Sigmoid colon (tissue), 7 donors: Measurements from ENCODE around the gene GUSB. TPM values are rescaled to one million over a fixed set of nuclear protein-coding genes. Genes with fewer than 3 reads are reported as not detected.

Experiments
- DNase-seq: peaks from one replicate; pipeline ENCODE4 v3.0.0-alpha.2; 2019
- H3K27ac ChIP-seq, 4 donors: fragments of 200-600 bp; sonication (generic); one replicate each; pipeline ENCODE4 v1.5.1; 2016 to 2019; ENCODE audit warnings: mild to moderate bottlenecking in 1 of 4
- H3K27me3 ChIP-seq, 3 donors: fragments of 200-600 bp; sonication (generic); one replicate each; pipeline ENCODE4 v1.5.1; 2019; ENCODE audit warnings: mild to moderate bottlenecking in 1 of 3
- H3K36me3 ChIP-seq, 4 donors: fragments of 200-600 bp; sonication (generic); one replicate each; pipeline ENCODE4 v1.5.1; 2016 to 2019
- H3K4me1 ChIP-seq, 4 donors: fragments of 200-600 bp; sonication (generic); one replicate each; pipeline ENCODE4 v1.5.1; 2017 to 2019
- H3K4me3 ChIP-seq, 4 donors: fragments of 200-600 bp; sonication (generic); one replicate each; pipeline ENCODE4 v1.5.1; 2017 to 2019; ENCODE audit warnings: mild to moderate bottlenecking in 2 of 4, moderate library complexity in 1 of 4
- H3K9me3 ChIP-seq, 4 donors: fragments of 200-600 bp in 3 of 4; sonication (generic) in 3 of 4; one replicate each; pipeline versions ENCODE4 v1.5.1 to v1.6.1; 2013 to 2019
- EP300 ChIP-seq, 4 donors: sonication (generic); formaldehyde crosslinking; IDR thresholded peaks; one replicate each; pipeline ENCODE4 v1.6.1; 2017; ENCODE audit warnings: antibody characterized with exemption in 4 of 4
- POLR2A ChIP-seq, 2 donors: fragments of 450-650 bp; IDR thresholded peaks; one replicate each; pipeline ENCODE4 v1.6.1; 2016; ENCODE audit warnings: antibody characterized with exemption in 2 of 2, mild to moderate bottlenecking in 2 of 2, moderate library complexity in 2 of 2
- POLR2AphosphoS5 ChIP-seq, 4 donors: sonication (generic); formaldehyde crosslinking; IDR thresholded peaks; one replicate each; pipeline ENCODE4 v1.6.1; 2017; ENCODE audit warnings: antibody characterized with exemption in 4 of 4
- WGBS, 2 donors: extraction: QIAGEN DNeasy Blood & Tissue Kit; methylation state at CpG; one replicate each; pipeline ENCODE4 v1.1.7; 2013; 5-methylcytosine and 5-hydroxymethylcytosine counted together
- intact Hi-C: fragments of 100-400 bp; cut with DNase I; formaldehyde crosslinking; loops from one replicate; pipeline ENCODE4 v1.15.1; 2023
- polyA plus RNA-seq, 3 donors: library from polyadenylated mRNA; stranded (reverse); fragments of 200-250 nt; gene quantifications; one replicate each; pipeline ENCODE4 v1.2.3, GENCODE V29; 2013
- small RNA-seq, 3 donors: library from RNA; depleted of rRNA; stranded (forward); fragments of <200 nt; gene quantifications; one replicate each; pipeline ENCODE3, GENCODE V24; 2016
- total RNA-seq, 4 donors: library from RNA; depleted of rRNA; stranded (reverse); fragments of >200 nt; gene quantifications; one replicate each; pipeline ENCODE4 v1.1.0, GENCODE V29; 2016
- TF ChIP-seq, protein P1 (sequence below), 4 experiments: fragments of 450-650 bp in 3 of 4; fragments of 200-600 bp in 1 of 4; IDR thresholded peaks; one replicate each; pipeline ENCODE4 v1.5.1; 2016 to 2019; ENCODE audit warnings: antibody characterized with exemption in 4 of 4, mild to moderate bottlenecking in 3 of 4, moderate library complexity in 2 of 4
- donor health status: healthy with polysubstance abuse.
- donor health status: Bipolar disorder and iron deficiency.
- donor health status: healthy.

GUSB gene
- total and polyA plus RNA-seq, 7 donors: 17.2 to 59.5 (median 25.2) TPM

DNA sequence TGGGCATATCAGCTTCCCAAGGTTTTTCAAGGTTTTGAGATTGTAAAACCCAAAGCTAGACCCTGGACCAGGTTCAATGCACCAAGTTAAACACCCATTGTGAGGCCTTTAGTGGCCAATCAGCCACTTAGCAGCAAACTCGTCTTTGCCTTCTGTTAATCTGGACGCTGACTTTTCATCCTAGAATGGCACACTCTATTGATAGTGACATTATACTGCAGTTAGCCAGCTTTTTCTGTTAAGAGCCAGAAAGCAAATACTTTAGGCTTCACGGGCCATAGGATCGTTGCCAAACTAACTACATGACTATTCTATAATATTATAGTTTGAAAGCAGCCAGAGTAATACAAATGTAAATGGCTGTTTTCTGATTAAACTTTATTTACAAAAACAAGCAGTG is 57.8 kb downstream of the GUSB start:
- WGBS, 2 donors: 90 to 91% methylated on average over 4 of the region's 4 CpGs
- H3K27ac ChIP-seq: no peak overlapping the region

DNA sequence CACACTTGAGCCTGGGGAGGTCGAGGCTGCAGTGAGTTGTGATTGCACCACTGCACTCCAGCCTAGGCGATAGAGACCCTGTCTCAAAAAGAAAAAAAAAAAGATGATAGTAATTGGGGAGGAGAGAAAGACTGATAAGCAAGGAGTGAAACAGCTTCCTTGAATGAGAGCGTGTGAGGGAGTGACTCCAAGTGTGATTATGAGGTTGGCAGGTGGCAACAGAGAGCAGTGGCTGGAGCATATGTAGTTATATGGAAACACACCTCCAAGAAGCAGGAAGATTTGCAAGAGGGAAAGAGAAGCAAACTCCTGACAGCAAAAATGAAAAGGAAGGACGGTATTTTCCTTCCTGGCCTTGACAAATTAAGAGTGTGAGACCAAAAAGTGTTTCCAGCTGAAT is 58.7 kb downstream of the GUSB start:
- TF ChIP-seq, protein P1, sequence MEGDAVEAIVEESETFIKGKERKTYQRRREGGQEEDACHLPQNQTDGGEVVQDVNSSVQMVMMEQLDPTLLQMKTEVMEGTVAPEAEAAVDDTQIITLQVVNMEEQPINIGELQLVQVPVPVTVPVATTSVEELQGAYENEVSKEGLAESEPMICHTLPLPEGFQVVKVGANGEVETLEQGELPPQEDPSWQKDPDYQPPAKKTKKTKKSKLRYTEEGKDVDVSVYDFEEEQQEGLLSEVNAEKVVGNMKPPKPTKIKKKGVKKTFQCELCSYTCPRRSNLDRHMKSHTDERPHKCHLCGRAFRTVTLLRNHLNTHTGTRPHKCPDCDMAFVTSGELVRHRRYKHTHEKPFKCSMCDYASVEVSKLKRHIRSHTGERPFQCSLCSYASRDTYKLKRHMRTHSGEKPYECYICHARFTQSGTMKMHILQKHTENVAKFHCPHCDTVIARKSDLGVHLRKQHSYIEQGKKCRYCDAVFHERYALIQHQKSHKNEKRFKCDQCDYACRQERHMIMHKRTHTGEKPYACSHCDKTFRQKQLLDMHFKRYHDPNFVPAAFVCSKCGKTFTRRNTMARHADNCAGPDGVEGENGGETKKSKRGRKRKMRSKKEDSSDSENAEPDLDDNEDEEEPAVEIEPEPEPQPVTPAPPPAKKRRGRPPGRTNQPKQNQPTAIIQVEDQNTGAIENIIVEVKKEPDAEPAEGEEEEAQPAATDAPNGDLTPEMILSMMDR (IDR thresholded peaks at IDR 0.05): no peak
- no peak for TF ChIP-seq POLR2AphosphoS5 (IDR thresholded peaks at IDR 0.05)
- no peak for TF ChIP-seq POLR2A (IDR thresholded peaks at IDR 0.05)
- TF ChIP-seq EP300 (IDR thresholded peaks at IDR 0.05): no peak
- Histone ChIP-seq H3K27ac (no peak overlapping the region), H3K27me3 (no peaks in the 10 kb centered on the region), H3K4me3 (no peak overlapping the region), H3K4me1 (no peaks in the 10 kb centered on the region), H3K36me3 (no peaks in the 10 kb centered on the region), H3K9me3 (no peaks in the 10 kb centered on the region)
- DNase-seq: no peak
- intact Hi-C loops: no loop called here
- WGBS, 2 donors: 44 to 79% methylated on average over 4 of the region's 4 CpGs

More for the DNA sequence above, 57.8 kb downstream of the GUSB start:
- intact Hi-C loops: no loop called here
- no peak for TF ChIP-seq POLR2AphosphoS5 (IDR thresholded peaks at IDR 0.05)
- TF ChIP-seq POLR2A (IDR thresholded peaks at IDR 0.05): no peak
- TF ChIP-seq, protein P1 (IDR thresholded peaks at IDR 0.05): no peak
- TF ChIP-seq EP300 (IDR thresholded peaks at IDR 0.05): no peak
- no peaks in the 10 kb centered on the region for H3K4me1 ChIP-seq
- DNase-seq: no peak
- H3K4me3 ChIP-seq: no peak overlapping the region
- no peaks in the 10 kb centered on the region for H3K27me3 ChIP-seq
- H3K9me3 ChIP-seq: no peaks in the 10 kb centered on the region
- no peaks in the 10 kb centered on the region for H3K36me3 ChIP-seq

DNA sequence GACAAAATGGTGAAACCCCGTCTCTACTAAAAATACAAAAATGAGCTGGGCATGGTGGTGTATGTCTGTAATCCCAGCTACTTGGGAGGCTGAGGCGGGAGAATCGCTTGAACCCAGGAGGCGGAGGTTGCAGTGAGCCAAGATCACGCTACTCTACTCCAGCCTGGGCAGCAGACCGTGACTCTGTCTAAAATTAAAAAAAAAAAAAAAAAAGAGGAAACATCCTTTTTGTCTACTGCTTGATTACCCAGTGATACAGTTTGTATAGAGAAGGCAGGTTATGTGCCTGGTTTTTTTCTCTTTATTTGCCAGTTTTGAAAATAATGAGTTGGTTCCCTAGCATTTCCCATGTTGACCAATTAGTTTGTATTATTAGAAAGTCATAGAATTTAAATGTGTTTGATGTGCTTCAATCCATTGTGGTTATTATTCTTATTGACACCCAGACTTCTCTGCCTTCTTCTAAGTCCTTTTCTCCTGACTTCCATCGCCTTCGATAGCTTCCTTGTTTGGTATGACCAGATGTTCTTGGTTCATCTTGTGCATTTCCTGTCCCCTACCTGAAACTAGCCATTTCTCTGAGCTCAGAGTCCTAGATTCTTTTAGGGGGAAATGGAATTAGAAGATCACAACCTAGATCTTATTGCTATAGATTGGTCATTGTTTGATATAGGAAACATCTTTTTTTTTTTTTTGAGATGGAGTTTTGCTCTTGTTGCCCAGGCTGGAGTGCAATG is 65.9 kb downstream of the GUSB start:
- Histone ChIP-seq H3K9me3 (no peaks in the 10 kb centered on the region), H3K27ac (no peak overlapping the region), H3K4me3 (no peak overlapping the region), H3K36me3 (no peaks in the 10 kb centered on the region), H3K4me1 (no peaks in the 10 kb centered on the region), H3K27me3 (no peaks in the 10 kb centered on the region)
- 90 to 97% methylated on average over 8 of the region's 8 CpGs for WGBS, 2 donors
- intact Hi-C loops: no loop called here
- TF ChIP-seq EP300 (IDR thresholded peaks at IDR 0.05) (no peak), POLR2A (IDR thresholded peaks at IDR 0.05) (no peak), POLR2AphosphoS5 (IDR thresholded peaks at IDR 0.05) (no peak)
- TF ChIP-seq, protein P1 (IDR thresholded peaks at IDR 0.05): no peak
- no peak for DNase-seq

DNA sequence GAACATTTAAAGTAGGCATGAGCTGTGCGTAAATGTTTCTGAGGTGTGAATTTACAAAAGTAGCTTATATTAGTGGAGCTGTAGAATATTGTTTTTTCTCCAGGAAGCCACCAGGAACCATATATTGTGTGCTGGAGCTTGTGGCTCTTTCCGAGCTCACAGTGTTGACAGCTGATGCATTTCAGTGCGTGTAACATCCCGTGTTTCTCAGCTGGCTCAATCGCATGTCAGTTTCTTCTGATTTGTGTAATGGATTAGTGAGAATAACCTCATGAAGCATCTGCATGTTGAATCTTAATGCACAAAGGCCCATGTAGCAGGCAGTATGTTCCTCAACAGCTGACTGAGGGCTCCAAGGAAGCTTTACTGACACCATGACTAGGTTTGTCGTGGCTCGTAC is 69.8 kb downstream of the GUSB start:
- DNase-seq: no peak
- H3K4me3 ChIP-seq: no peak overlapping the region
- no peak overlapping the region for H3K27ac ChIP-seq
- whole genome bisulfite sequencing, 2 donors: 91 to 95% methylated on average over 7 of the region's 7 CpGs
- no peaks in the 10 kb centered on the region for H3K9me3 ChIP-seq
- TF ChIP-seq POLR2AphosphoS5 (IDR thresholded peaks at IDR 0.05): no peak
- no peak for TF ChIP-seq POLR2A (IDR thresholded peaks at IDR 0.05)
- TF ChIP-seq, protein P1 (IDR thresholded peaks at IDR 0.05): no peak
- TF ChIP-seq EP300 (IDR thresholded peaks at IDR 0.05): no peak
- intact Hi-C loops: no loop called here
- H3K4me1 ChIP-seq: peaks cover 0 to 5% (median 0%) of the 10 kb centered on the region in 4 donors
- no peaks in the 10 kb centered on the region for H3K27me3 ChIP-seq
- H3K36me3 ChIP-seq: no peaks in the 10 kb centered on the region

Small RNA genes within 50 kb of the gene (small RNA-seq; reads per million reads assigned to genes)
- 0 reads per million in 3 donors for gene AC073261.1

Other genes starting within 250 kb of the GUSB start
- 10 to 100 TPM; 15.1 to 20.3 (median 15.8) TPM for gene VKORC1L1, start 109.1 kb downstream of the GUSB start, total RNA-seq
- 10 to 100 TPM in 1 of 3 donors, 1 to 10 TPM in 2; 3.9 to 12.6 (median 6.6) TPM for gene VKORC1L1, start 109.1 kb downstream of the GUSB start, polyA plus RNA-seq
- gene ASL, start 93.6 kb upstream of the GUSB start, total RNA-seq: 10 to 100 TPM; 15.6 to 30.7 (median 24.2) TPM
- gene ASL, start 93.6 kb upstream of the GUSB start, polyA plus RNA-seq: 100 to 1,000 TPM in 2 of 3 donors, 10 to 100 TPM in 1; 93.7 to 120 (median 109) TPM
- gene CRCP, start 132.6 kb upstream of the GUSB start, total RNA-seq: 10 to 100 TPM; 24.1 to 48.5 (median 37.1) TPM
- 10 to 100 TPM; 18.6 to 25.7 (median 24.3) TPM for gene CRCP, start 132.6 kb upstream of the GUSB start, polyA plus RNA-seq
- 10 to 100 TPM; 21.0 to 31.3 (median 26.4) TPM for gene TPST1, start 223.1 kb upstream of the GUSB start, total RNA-seq
- gene TPST1, start 223.1 kb upstream of the GUSB start, polyA plus RNA-seq: 1 to 10 TPM in 2 of 3 donors, under 1 TPM in 1; 0.92 to 7.6 (median 3.6) TPM